ENCODE results near the gene PRG3.
"Not testable (repeated sequence)": the region's sequence is repeated elsewhere in the genome, so short reads cannot be mapped to it uniquely, and the experiment has no call there.

Gene PRG3

DNA sequence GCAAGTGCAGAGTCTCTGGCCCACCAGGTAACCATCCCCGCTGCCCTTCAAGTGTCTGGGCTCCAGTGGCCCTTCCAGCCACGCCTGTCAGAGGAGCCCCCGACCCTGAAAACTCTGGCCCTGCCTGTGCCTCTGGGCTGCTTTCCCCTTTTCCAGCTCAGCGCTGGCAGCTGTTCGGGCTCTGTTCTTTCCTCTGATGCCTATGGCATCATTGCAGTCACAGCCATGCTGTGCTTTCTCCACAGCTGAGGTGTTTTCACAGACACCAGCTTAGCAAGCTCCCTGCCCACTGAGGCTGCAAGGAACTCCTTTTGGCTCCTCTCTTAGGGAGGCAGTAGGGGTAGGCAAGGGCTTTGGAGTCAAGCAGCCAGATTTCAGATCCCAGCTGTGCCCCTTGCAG is 21.6 kb downstream of the PRG3 start:
- no peak for DNase-seq

DNA sequence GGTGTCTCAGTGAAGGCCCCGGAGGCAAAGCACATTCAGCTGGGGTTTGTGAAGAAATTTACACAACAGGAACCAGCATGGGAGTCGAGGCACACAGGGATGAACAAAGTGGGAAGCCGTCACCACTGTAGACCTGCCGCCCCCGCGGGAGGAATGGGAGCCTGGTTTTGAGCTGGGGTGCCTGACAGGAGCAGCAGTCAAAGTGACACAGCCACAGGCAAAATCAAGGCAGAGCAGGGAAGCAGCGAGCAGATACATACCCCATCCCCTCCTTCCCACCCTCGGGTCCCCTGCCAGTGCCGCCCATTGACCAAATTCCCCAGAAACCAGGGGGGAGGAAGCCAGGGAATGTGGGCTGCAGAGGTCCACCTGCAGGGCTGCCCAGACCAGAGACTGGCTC is 22.0 kb downstream of the PRG3 start:
- no peak for DNase-seq

GRCh38 chr11:57358543-57358961 is 22.4 kb downstream of the PRG3 start:
- DNase-seq, result no peak

GRCh38 chr11:57357856-57358255 is 23.1 kb downstream of the PRG3 start:
- no peak for DNase-seq

DNA sequence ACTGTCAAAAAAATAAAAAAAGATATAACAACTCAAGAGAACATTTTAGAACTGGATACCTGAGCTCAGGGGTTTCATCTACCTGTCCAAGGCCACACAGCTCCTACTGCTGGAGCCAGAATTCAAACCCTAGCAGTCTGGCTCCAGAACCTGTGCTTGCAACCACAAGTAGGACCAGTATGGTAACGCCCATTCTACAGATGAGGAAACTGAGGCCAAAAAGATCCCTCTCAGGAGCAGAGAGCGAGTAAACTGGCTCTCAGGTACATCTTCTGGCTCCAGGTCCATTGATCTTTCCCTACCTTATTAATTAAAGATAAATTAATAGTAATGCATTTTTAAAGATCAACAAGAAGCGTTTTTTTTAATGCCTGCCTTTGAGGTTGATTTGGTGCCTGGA is 23.6 kb downstream of the PRG3 start:
- DNase-seq, result no peak

DNA sequence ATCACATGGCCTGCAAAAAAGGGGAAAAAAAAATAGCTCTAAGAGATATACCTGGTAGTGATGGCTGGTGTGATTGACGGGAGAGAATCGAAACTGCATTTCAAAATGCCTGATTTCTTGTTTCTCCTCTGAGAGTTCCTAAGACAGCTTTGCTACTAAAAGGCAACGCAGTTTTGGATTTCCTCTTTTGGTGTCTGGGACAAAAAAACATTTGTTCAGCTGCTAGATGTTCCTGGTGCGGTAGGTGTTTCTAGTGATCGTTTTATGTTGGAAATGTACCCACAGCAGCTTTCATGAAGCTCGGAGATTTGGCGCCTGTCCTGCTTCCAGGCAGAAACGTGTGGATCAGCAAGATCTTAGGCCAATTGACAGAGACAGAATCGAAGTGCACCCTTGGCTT is 24.7 kb downstream of the PRG3 start:
- DNase-seq, result no peak

DNA sequence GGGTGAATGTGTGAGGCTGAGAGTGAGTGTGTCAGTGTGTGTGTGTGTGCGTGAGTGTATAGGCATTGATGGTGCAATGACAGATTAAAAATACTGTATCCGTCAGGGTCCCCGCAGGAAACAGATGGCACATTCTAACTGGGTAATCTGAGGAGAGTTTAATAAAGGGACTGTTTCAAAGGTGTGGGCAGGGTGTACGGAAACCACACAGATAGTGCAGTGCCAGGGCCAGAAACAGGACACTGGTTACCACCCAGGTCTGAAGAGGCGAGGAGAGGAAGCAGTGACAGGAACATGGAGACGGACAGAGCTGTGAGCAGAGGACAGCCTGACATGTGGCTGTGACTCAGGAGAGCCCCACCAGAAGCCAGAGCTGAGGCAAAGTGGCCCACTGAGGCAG is 26.3 kb downstream of the PRG3 start:
- no peak for DNase-seq

DNA sequence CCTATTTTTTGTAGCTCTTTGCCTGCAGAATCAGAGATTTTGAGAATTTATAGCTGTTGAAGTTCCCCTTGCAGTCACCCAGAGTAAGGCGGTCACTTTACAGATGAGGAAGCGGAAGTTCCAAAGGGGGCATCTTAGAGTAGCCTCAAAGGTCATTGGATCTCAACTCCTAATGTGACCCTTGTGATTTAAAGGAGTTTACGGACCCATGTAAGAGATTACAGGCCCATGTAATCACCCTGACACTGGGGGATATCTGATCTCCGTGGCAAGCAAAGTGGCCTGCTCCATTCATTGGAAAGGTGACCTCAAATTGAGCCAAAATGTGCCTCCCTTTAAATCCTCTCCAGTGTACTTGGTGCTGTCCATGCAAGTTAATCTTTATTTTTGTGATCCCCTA is 27.1 kb downstream of the PRG3 start:
- no peak for DNase-seq

- DNase-seq, result no peak
Measured at GRCh38 chr11:57353446-57353845, 27.5 kb downstream of the PRG3 start.

GRCh38 chr11:57353036-57353435 is 27.9 kb downstream of the PRG3 start:
- no peak for DNase-seq

GRCh38 chr11:57349491-57350274 is 31.3 kb downstream of the PRG3 start:
- no peak for DNase-seq

DNA sequence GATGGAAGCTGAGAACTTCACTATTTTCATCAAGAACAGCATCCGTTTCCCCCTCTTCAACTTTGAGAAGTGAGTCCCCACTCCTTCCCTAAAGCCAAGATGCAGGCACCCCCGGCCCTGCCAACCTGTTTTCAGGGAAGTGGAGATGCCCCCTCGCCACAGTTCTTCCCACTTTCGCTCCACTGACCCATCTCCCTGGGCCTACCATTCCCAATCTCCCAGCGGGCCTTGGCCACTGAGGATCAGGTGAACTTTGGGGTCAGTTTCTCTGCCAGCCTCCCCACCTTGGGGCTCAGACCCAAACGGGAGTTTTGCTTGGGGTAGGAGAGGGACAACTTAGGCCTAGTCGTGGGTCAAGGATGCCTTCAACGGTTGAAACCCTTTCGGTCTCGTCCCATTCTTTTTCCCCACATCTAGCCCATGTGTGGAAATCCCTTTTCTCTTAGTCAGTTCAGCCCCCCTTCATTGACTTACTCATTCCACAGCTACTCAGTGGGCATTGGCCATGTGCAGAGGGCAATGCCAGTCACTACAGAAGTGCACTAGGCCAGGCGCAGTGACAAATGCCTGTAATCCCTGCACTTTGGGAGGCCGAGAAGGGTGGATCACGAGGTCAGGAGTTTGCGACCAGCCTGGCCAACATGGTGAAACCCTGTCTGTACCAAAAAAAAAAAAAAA is 32.2 kb downstream of the PRG3 start:
- DNase-seq, result no peak

GRCh38 chr11:57348052-57348451 is 32.9 kb downstream of the PRG3 start:
- no peak for DNase-seq

DNA sequence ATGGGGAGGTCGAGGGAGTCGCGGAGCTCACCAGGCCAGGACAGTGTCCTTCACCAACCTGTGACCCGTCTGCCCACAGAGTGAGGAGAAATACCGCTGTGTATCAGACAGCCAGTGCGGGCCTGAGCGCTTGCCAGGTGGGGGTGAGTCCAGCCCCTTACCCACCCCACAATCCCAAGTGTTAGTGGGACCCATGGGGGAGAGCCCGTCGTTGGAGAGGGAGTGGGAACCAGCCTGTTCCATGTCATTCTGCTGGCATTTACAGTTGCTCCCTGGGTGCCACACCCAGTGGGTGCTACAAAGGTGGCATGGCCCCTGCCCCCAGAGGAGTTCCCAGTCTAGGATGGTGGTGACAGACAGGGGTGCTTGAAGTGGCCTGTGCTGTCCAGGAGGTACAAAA is 33.6 kb downstream of the PRG3 start:
- no peak for DNase-seq

- peak in 1 of 2 experiments; percentile 23 for DNase-seq
Measured at GRCh38 chr11:57345555-57346211, 35.3 kb downstream of the PRG3 start.

DNA sequence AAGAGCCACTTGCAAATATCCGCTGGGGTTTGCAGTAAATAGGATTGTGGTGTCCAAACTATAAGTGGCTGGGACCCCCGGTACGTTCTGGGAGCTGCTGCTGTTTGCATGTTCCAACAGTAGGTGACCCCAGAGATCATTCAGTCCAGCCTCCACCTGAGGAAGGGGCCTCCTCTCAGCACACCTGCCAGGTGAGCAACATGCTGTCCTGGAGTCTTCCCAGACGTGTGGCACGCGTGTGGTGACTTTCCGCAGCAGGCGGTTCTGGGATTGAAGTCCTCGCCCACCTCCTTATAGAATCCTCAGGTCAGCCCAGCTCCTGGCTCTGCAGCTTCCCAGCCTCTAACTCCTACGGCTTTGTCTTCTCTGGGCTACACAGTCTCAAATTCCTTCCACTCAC is 36.1 kb downstream of the PRG3 start:
- no peak for DNase-seq

GRCh38 chr11:57343825-57344224 is 37.1 kb downstream of the PRG3 start:
- DNase-seq, result no peak

DNA sequence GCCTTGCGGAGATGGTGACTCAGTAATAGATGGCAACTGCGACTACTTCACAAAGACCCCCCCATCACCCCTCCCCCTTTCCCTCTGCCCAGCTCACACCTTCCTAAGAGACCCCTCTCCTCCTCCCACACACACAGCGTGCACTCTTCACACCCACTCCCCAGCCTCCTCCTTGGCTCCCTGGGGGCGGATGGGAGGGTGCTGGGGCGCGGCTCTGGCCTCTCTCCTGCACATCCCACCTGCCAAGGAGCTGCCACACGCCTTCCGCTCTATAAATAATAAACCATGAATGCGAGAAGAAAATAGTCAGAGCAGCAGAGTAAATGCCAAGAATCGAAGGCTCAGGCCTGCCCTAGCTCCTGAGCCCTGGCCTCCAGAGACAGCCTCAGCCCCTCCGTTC is 38.2 kb downstream of the PRG3 start:
- no peak for DNase-seq

GRCh38 chr11:57341250-57341808 is 39.6 kb downstream of the PRG3 start:
- DNase-seq, result no peak

DNA sequence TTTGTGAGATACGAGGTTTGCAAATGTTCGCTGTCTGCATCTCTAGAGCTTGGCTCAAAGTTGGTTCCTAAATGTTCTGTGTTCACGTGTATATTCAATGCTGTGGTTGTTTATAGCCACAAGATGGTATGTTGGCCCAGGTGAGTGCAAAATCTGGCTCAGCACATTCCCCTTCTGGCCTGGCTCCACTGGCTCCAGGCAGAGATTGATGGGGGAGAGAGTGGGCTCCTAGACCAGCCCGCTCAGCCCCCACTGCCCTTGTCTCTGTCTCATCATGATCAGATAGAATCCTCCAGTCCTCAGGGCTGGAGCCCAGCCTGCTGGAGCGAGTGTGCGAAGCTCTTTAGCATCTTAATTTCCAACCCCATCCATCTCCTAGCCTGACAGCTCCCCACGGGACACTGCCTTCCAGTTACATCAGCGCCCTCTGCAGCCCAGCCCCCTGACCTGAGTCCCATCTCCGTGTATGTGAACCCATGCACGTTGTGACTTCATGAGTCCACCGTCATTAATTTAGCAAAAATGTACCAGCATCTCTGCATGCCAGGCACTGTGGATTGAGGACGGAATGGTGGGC is 40.8 kb downstream of the PRG3 start:
- no peak for DNase-seq

DNA sequence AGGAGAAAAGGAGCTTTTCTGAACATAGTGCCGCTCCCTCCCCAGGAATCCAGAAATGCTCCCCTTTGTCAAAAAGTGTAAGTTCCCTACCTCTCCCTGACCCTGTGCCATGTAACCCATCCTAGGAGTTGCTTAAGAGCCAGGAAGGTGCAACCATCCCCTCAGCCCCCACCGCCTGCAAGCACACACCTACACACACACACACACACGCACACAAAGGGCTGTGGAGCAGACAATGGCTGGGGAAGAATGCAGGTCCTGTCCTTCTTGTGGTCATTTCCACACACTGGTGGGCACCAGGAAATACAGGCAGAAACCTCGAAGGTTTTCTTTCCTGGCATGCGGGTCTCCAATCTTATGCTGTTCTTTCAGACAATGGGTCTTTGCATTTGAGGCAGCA is 41.6 kb downstream of the PRG3 start:
- no peak for DNase-seq

- no peak for DNase-seq
Measured at GRCh38 chr11:57338142-57338541, 42.8 kb downstream of the PRG3 start, which contains the start of gene P2RX3. Gene P2RX3, plus strand, starts transcription at chr11:57338352. Its CDS starts 199 bp downstream, at chr11:57338551.

- DNase-seq, result not testable (repeated sequence)
Measured at GRCh38 chr11:57336856-57337255, 44.1 kb downstream of the PRG3 start.

All from SHP77 (cell line).